T-cell (primary cell): ENCODE data around the gene AP5S1. TPM values are rescaled to one million over a fixed set of nuclear protein-coding genes. Genes with fewer than 3 reads are reported as not detected.

Source experiments
- ATAC-seq, 4 experiments: fragments of 200-7000 bp in 3 of 4; fragments of 150-1000 bp in 1 of 4; cut with Tn5 transposase; replicated peaks in 1 of 4; 1 replicate in 3 of 4; 2 replicates in 1 of 4; pipeline ENCODE4 v1.10.0; 2021; ENCODE audit warnings: moderate library complexity in 3 of 4, mild to moderate bottlenecking in 2 of 4, moderate number of reproducible peaks in 1 of 4
- CTCF ChIA-PET, 2 donors: fragments of 300-600 bp; sonication (Branson Sonifier 250); formaldehyde crosslinking; loops; one replicate each; lab custom pipeline; 2022; ENCODE audit warnings: antibody characterized with exemption in 2 of 2; lab: Charles Lee
- POLR2A ChIA-PET, 2 donors: fragments of 300-600 bp; sonication (Branson Sonifier 250); formaldehyde crosslinking; loops; one replicate each; lab custom pipeline; 2022; ENCODE audit warnings: antibody characterized with exemption in 2 of 2; lab: Charles Lee
- DNase-seq, 35 experiments: peaks; one replicate each; pipeline versions ENCODE4 v3.0.0 to v3.0.0-alpha.2; 2013 to 2023
- H3K27ac ChIP-seq: one replicate; pipeline ENCODE4 v1.5.1; 2013; ENCODE audit warnings: low read length
- H3K27me3 ChIP-seq, 2 experiments: replicated peaks in 1 of 2; 1 replicate in 1 of 2; 2 replicates in 1 of 2; pipeline versions ENCODE4 v1.6.1 to v1.7.0; 2013; ENCODE audit warnings: low read length in 1 of 2, mixed read lengths in 1 of 2; ENCODE audit not compliant: control insufficient read depth in 2 of 2, insufficient read depth in 2 of 2; ENCODE audit errors: extremely low read depth in 1 of 2
- H3K36me3 ChIP-seq, 2 donors: 1 replicate in 1 of 2; 2 replicates in 1 of 2; pipeline versions ENCODE4 v1.6.1 to v1.7.0; 2013; ENCODE audit warnings: low read length in 1 of 2; ENCODE audit not compliant: control insufficient read depth in 2 of 2, insufficient read depth in 1 of 2; ENCODE audit errors: extremely low read depth in 1 of 2
- H3K4me1 ChIP-seq, 2 experiments: 1 replicate in 1 of 2; 2 replicates in 1 of 2; pipeline versions ENCODE4 v1.6.1 to v1.7.0; 2013; ENCODE audit warnings: low read length in 2 of 2, mixed read lengths in 1 of 2; ENCODE audit not compliant: insufficient read depth in 2 of 2, control insufficient read depth in 1 of 2; ENCODE audit errors: extremely low read depth in 1 of 2
- H3K4me3 ChIP-seq, 2 donors: 1 replicate in 1 of 2; 2 replicates in 1 of 2; pipeline versions ENCODE4 v1.5.1 to v1.7.0; 2013; ENCODE audit warnings: mild to moderate bottlenecking in 2 of 2, low read length in 1 of 2, moderate library complexity in 1 of 2; ENCODE audit not compliant: control insufficient read depth in 1 of 2; ENCODE audit errors: extremely low read depth in 1 of 2
- H3K9me3 ChIP-seq: 2 replicates; pipeline ENCODE4 v1.7.0; 2013
- H3K27ac Mint-ChIP-seq, 2 donors: one replicate each; pipeline ENCODE4 v1.8.0; 2020 to 2021; ENCODE audit warnings: mild to moderate bottlenecking in 2 of 2, mixed read lengths in 2 of 2
- H3K27me3 Mint-ChIP-seq, 2 donors: one replicate each; pipeline ENCODE4 v1.8.0; 2021 to 2022; ENCODE audit warnings: mixed read lengths in 2 of 2
- H3K36me3 Mint-ChIP-seq: one replicate; pipeline ENCODE4 v1.8.0; 2021; ENCODE audit warnings: mixed read lengths
- H3K4me1 Mint-ChIP-seq, 3 donors: one replicate each; pipeline ENCODE4 v1.8.0; 2020 to 2022; ENCODE audit warnings: mixed read lengths in 3 of 3, mild to moderate bottlenecking in 1 of 3
- H3K4me3 Mint-ChIP-seq, 3 donors: one replicate each; pipeline ENCODE4 v1.8.0; 2020 to 2022; ENCODE audit warnings: mild to moderate bottlenecking in 3 of 3, mixed read lengths in 3 of 3, moderate library complexity in 3 of 3
- H3K9me3 Mint-ChIP-seq, 3 donors: one replicate each; pipeline ENCODE4 v1.8.0; 2020 to 2022; ENCODE audit warnings: mixed read lengths in 3 of 3
- WGBS: methylation state at CpG from one replicate; pipeline ENCODE4 v1.1.5; 2013; ENCODE audit warnings: missing lambda C conversion rate; ENCODE audit not compliant: insufficient coverage; 5-methylcytosine and 5-hydroxymethylcytosine counted together
- total RNA-seq, 35 experiments: library from RNA in 6 of 35; stranded (reverse) in 6 of 35; fragments of 120-200 nt in 1 of 35; gene quantifications; one replicate each; pipeline versions ENCODE4 v1.2.1 to v1.2.4 and lab custom pipeline; 2013 to 2026

AP5S1 gene
- total RNA-seq, 5 donors from 2014 or later (not counting 1 experiment from before 2014, with no cell fraction given) = 11.5 to 17.3 (median 14.4) TPM

GRCh38 chr20:3867802-3868201 is 47.5 kb downstream of the AP5S1 start:
- Histone ChIP-seq H3K27me3 (no peaks in the 10 kb centered on the region), H3K9me3 (no peaks in the 10 kb centered on the region), H3K36me3 (peaks cover 28 to 67% of the 10 kb centered on the region in 2 donors), H3K4me3 (no peak overlapping the region), H3K4me1 (no peaks in the 10 kb centered on the region), H3K27ac (no peak overlapping the region)
- no peaks in the 10 kb centered on the region for H3K27me3 Mint-ChIP-seq
- no peaks in the 10 kb centered on the region for H3K9me3 Mint-ChIP-seq
- ChIA-PET CTCF (interaction anchor here (0.6 to 0.7 kb wide), 3 partner anchors 16 to 101 kb away, joined by 3 to 5 read pairs (median 3); no protein-coding TSS in a partner anchor), POLR2A (no interaction called here)
- H3K27ac Mint-ChIP-seq = peak overlapping the region in 1 of 2 donors; percentile 16
- no peak overlapping the region for H3K4me3 Mint-ChIP-seq
- DNase-seq = no peak
- peaks cover 0 to 2% (median under 1%) of the 10 kb centered on the region in 3 donors for H3K4me1 Mint-ChIP-seq
- peaks cover 38% of the 10 kb centered on the region for H3K36me3 Mint-ChIP-seq
- no peak for ATAC-seq
- WGBS = 92% methylated on average over 2 of the region's 2 CpGs

DNA sequence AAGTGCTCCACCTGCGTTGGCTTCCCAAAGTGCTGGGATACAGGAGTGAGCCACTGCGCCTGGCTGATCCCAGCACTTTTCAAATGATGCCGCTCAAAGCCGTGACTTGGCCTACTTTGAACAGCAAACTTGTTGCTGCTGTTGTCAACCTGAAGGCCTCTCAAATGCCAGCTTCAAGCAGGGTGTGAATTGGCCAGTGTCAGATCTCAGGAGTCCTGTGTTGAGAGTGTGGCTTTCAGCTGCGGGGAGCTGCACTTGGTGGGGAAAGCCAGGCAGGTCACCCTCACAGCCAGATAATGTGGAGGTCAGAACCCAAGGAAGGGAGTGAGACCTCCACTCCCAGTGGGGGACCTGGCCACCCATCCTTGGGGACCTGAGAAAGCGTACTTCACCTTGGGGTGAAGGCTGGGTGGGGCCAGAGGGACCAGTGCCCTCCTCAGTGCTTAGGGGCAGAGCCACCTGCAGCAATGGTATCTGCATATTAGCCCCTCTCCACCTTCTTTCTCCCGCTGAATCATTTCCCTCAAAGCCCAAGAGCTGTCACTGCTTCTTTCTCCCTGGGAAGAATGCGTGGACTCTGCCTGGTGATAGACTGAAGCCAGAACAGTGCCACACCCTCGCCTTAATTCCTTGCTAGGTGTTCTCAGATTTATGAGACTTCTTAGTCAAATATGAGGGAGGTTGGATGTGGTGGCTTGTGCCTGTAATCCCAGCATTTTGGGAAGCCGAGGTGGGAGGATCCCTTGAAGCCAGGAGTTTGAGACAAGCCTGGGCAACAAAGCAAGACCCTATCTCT is 49.7 kb downstream of the AP5S1 start:
- Histone ChIP-seq H3K27me3 (no peaks in the 10 kb centered on the region), H3K27ac (no peak overlapping the region), H3K36me3 (peaks cover 20 to 57% of the 10 kb centered on the region in 2 donors), H3K9me3 (no peaks in the 10 kb centered on the region), H3K4me3 (no peak overlapping the region), H3K4me1 (peaks cover 0 to 5% of the 10 kb centered on the region in 2 experiments)
- H3K36me3 Mint-ChIP-seq = peaks cover 32% of the 10 kb centered on the region
- peaks cover 0 to 15% (median 10%) of the 10 kb centered on the region in 3 donors for H3K4me1 Mint-ChIP-seq
- POLR2A ChIA-PET = no interaction called here
- WGBS = 98% methylated on average over 6 of the region's 10 CpGs
- no peaks in the 10 kb centered on the region for H3K27me3 Mint-ChIP-seq
- H3K27ac Mint-ChIP-seq = no peak overlapping the region
- no peak overlapping the region for H3K4me3 Mint-ChIP-seq
- CTCF ChIA-PET = interaction anchor here in 1 of 2 donors (0.6 kb wide), 1 partner anchor 145 kb away, joined by 3 read pairs; no protein-coding TSS in a partner anchor
- H3K9me3 Mint-ChIP-seq = no peaks in the 10 kb centered on the region
- ATAC-seq (no peak), DNase-seq (no peak)

- CTCF ChIA-PET = no interaction called here
- H3K4me1 Mint-ChIP-seq = peaks cover 9 to 21% (median 17%) of the 10 kb centered on the region in 3 donors
- 82% methylated on average over 3 of the region's 4 CpGs for WGBS
Measured at GRCh38 chr20:3871550-3872265, 51.4 kb downstream of the AP5S1 start.

GRCh38 chr20:3873507-3873906 is 53.2 kb downstream of the AP5S1 start:
- Mint-ChIP-seq H3K9me3 (no peaks in the 10 kb centered on the region), H3K27ac (no peak overlapping the region), H3K36me3 (peaks cover 22% of the 10 kb centered on the region), H3K27me3 (no peaks in the 10 kb centered on the region), H3K4me3 (no peak overlapping the region), H3K4me1 (peaks cover 9 to 21% (median 17%) of the 10 kb centered on the region in 3 donors)
- ChIA-PET POLR2A (no interaction called here), CTCF (interaction anchor here in 1 of 2 donors (0.6 kb wide), 1 partner anchor 83 kb away, joined by 4 read pairs; no protein-coding TSS in a partner anchor)
- ATAC-seq (no peak), DNase-seq (no peak)
- no peak overlapping the region for H3K4me3 ChIP-seq
- peaks cover 11 to 30% of the 10 kb centered on the region in 2 donors for H3K36me3 ChIP-seq
- H3K27ac ChIP-seq = no peak overlapping the region
- no peaks in the 10 kb centered on the region for H3K27me3 ChIP-seq
- H3K4me1 ChIP-seq = peaks cover 4 to 14% of the 10 kb centered on the region in 2 experiments
- 100% methylated on average over 2 of the region's 5 CpGs for WGBS
- no peaks in the 10 kb centered on the region for H3K9me3 ChIP-seq

More at GRCh38 chr20:3871550-3872265, 51.4 kb downstream of the AP5S1 start:
- no peaks in the 10 kb centered on the region for H3K27me3 ChIP-seq
- peaks cover 4 to 14% of the 10 kb centered on the region in 2 experiments for H3K4me1 ChIP-seq
- H3K36me3 ChIP-seq = peaks cover 13 to 43% of the 10 kb centered on the region in 2 donors
- Mint-ChIP-seq H3K36me3 (peaks cover 31% of the 10 kb centered on the region), H3K9me3 (no peaks in the 10 kb centered on the region), H3K4me3 (no peak overlapping the region), H3K27ac (no peak overlapping the region), H3K27me3 (no peaks in the 10 kb centered on the region)
- H3K27ac ChIP-seq = no peak overlapping the region
- no peak overlapping the region for H3K4me3 ChIP-seq
- no peaks in the 10 kb centered on the region for H3K9me3 ChIP-seq
- POLR2A ChIA-PET = interaction anchor here in 1 of 2 donors (0.5 to 0.6 kb wide), 2 partner anchors 9 to 170 kb away, joined by 3 to 4 read pairs; no protein-coding TSS in a partner anchor
- ATAC-seq (no peak), DNase-seq (no peak)

GRCh38 chr20:3874194-3874844 is 54.0 kb downstream of the AP5S1 start:
- Histone ChIP-seq H3K4me1 (peaks cover 4 to 14% of the 10 kb centered on the region in 2 experiments), H3K36me3 (peaks cover 11 to 26% of the 10 kb centered on the region in 2 donors), H3K9me3 (no peaks in the 10 kb centered on the region), H3K27me3 (no peaks in the 10 kb centered on the region), H3K4me3 (no peak overlapping the region), H3K27ac (no peak overlapping the region)
- DNase-seq (no peak), ATAC-seq (no peak)
- Mint-ChIP-seq H3K27ac (no peak overlapping the region), H3K4me1 (peaks cover 9 to 21% (median 17%) of the 10 kb centered on the region in 3 donors), H3K27me3 (no peaks in the 10 kb centered on the region), H3K4me3 (no peak overlapping the region), H3K9me3 (no peaks in the 10 kb centered on the region), H3K36me3 (peaks cover 22% of the 10 kb centered on the region)
- 92% methylated on average over 1 of the region's 3 CpGs for WGBS
- POLR2A ChIA-PET = no interaction called here
- CTCF ChIA-PET = interaction anchor here in 1 of 2 donors (0.6 kb wide), 1 partner anchor 82 kb away, joined by 4 read pairs; no protein-coding TSS in a partner anchor
